Smooth muscle cell (in vitro differentiated cells): Measurements from ENCODE around the gene MFRP. TPM values are rescaled to one million over a fixed set of nuclear protein-coding genes. Genes with fewer than 3 reads are reported as not detected.

Source experiments
- DNase-seq: peaks from one replicate; lab custom pipeline; 2025; ENCODE audit not compliant: unreplicated experiment; lab: John Stamatoyannopoulos, UW
- H2AFZ ChIP-seq: fragments of 200-600 bp; sonication (generic); 2 replicates; pipeline ENCODE4 v1.6.0; 2016; ENCODE audit warnings: antibody characterized with exemption, low read depth, mild to moderate bottlenecking
- H3F3A ChIP-seq: fragments of 200-600 bp; sonication (generic); 2 replicates; pipeline ENCODE4 v1.6.0; 2017; ENCODE audit warnings: antibody characterized with exemption, low read depth
- H3K27ac ChIP-seq: fragments of 200-600 bp; sonication (generic); 2 replicates; pipeline ENCODE4 v1.5.1; 2016; ENCODE audit warnings: low read depth, mild to moderate bottlenecking
- H3K27me3 ChIP-seq: fragments of 200-600 bp; sonication (generic); 2 replicates; pipeline ENCODE4 v1.6.1; 2016; ENCODE audit warnings: low read depth, mild to moderate bottlenecking
- H3K36me3 ChIP-seq: fragments of 200-600 bp; sonication (generic); 2 replicates; pipeline ENCODE4 v1.5.1; 2016; ENCODE audit warnings: low read depth
- H3K4me1 ChIP-seq: fragments of 200-600 bp; sonication (generic); 2 replicates; pipeline ENCODE4 v1.5.1; 2016; ENCODE audit warnings: low read depth
- H3K4me2 ChIP-seq: fragments of 200-600 bp; sonication (generic); 2 replicates; pipeline ENCODE4 v1.6.0; 2016; ENCODE audit warnings: mild to moderate bottlenecking
- H3K4me3 ChIP-seq: fragments of 200-600 bp; sonication (generic); 2 replicates; pipeline ENCODE4 v1.5.1; 2016; ENCODE audit warnings: mild to moderate bottlenecking
- H3K79me2 ChIP-seq: fragments of 200-600 bp; sonication (generic); 2 replicates; pipeline ENCODE4 v1.6.0; 2016; ENCODE audit warnings: low read depth, mild to moderate bottlenecking
- H3K9ac ChIP-seq: fragments of 200-600 bp; sonication (generic); 2 replicates; pipeline ENCODE4 v1.6.0; 2016; ENCODE audit warnings: low read depth
- H3K9me3 ChIP-seq: fragments of 200-600 bp; sonication (generic); replicated peaks from 2 replicates; pipeline ENCODE4 v1.5.1; 2016; ENCODE audit warnings: low read depth
- H4K20me1 ChIP-seq: fragments of 200-600 bp; sonication (generic); 2 replicates; pipeline ENCODE4 v1.6.0; 2016; ENCODE audit warnings: low read depth
- WGBS: methylation state at CpG from one replicate; pipeline ENCODE4 v1.1.7; 2016; ENCODE audit warnings: low lambda C conversion rate; 5-methylcytosine and 5-hydroxymethylcytosine counted together
- microRNA-seq: library from miRNA; unstranded; fragments of <30 nt; microRNA quantifications from one replicate; pipeline ENCODE4, GENCODE V29; 2016; ENCODE audit warnings: borderline number of aligned reads
- polyA plus RNA-seq: library from polyadenylated mRNA; unstranded; fragments of >200 nt; fragmentation: Nextera tagmentation; extraction: Ambion mirVana; gene quantifications from 2 replicates; pipeline ENCODE4 v1.2.1, GENCODE V29; 2016
- small RNA-seq: library from RNA; depleted of rRNA; stranded (forward); fragments of <200 nt; gene quantifications from one replicate; pipeline ENCODE3, GENCODE V24; 2014
- total RNA-seq: library from RNA; depleted of rRNA; stranded (reverse); fragments of >200 nt; gene quantifications from 2 replicates; pipeline ENCODE4 v1.2.3, GENCODE V29; 2014
- TF ChIP-seq, protein P1 (sequence below): fragments of 200-600 bp; sonication (generic); IDR thresholded peaks from 2 replicates; pipeline ENCODE4 v1.5.1; 2017; ENCODE audit warnings: borderline replicate concordance, mild to moderate bottlenecking, antibody characterized with exemption; ENCODE audit not compliant: insufficient read depth, poor library complexity, severe bottlenecking

Gene MFRP
- total and polyA plus RNA-seq, 2 experiments from 2014 or later: not detected

- DNase-seq: no peak
- H3K36me3 ChIP-seq: peaks cover 25% of the 10 kb centered on the region
- 78% methylated on average over 3 of the region's 3 CpGs for WGBS
- H2AFZ ChIP-seq: no peak overlapping the region
- no peaks in the 10 kb centered on the region for H3K27me3 ChIP-seq
- H3K4me2 ChIP-seq: no peak overlapping the region
- no peaks in the 10 kb centered on the region for H4K20me1 ChIP-seq
- H3K4me3 ChIP-seq: no peak overlapping the region
- no peak overlapping the region for H3K27ac ChIP-seq
- no peak overlapping the region for H3K9ac ChIP-seq
- peaks cover 6% of the 10 kb centered on the region for H3K79me2 ChIP-seq
- H3K9me3 ChIP-seq: peaks cover 8% of the 10 kb centered on the region
- H3F3A ChIP-seq: no peaks in the 10 kb centered on the region
- TF ChIP-seq, protein P1, sequence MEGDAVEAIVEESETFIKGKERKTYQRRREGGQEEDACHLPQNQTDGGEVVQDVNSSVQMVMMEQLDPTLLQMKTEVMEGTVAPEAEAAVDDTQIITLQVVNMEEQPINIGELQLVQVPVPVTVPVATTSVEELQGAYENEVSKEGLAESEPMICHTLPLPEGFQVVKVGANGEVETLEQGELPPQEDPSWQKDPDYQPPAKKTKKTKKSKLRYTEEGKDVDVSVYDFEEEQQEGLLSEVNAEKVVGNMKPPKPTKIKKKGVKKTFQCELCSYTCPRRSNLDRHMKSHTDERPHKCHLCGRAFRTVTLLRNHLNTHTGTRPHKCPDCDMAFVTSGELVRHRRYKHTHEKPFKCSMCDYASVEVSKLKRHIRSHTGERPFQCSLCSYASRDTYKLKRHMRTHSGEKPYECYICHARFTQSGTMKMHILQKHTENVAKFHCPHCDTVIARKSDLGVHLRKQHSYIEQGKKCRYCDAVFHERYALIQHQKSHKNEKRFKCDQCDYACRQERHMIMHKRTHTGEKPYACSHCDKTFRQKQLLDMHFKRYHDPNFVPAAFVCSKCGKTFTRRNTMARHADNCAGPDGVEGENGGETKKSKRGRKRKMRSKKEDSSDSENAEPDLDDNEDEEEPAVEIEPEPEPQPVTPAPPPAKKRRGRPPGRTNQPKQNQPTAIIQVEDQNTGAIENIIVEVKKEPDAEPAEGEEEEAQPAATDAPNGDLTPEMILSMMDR: no peak
- no peaks in the 10 kb centered on the region for H3K4me1 ChIP-seq
These were observed 51.3 kb downstream of the MFRP start for GRCh38 chr11:119295178-119295577.

- Histone ChIP-seq H3K4me1 (no peaks in the 10 kb centered on the region), H3K27ac (no peak overlapping the region), H3F3A (no peaks in the 10 kb centered on the region), H3K9ac (no peak overlapping the region), H2AFZ (no peak overlapping the region), H3K9me3 (peaks cover 8% of the 10 kb centered on the region), H3K27me3 (no peaks in the 10 kb centered on the region), H3K4me3 (no peak overlapping the region), H3K79me2 (peaks cover 6% of the 10 kb centered on the region), H3K36me3 (peaks cover 19% of the 10 kb centered on the region), H4K20me1 (no peaks in the 10 kb centered on the region), H3K4me2 (no peak overlapping the region)
- TF ChIP-seq, protein P1: no peak
- DNase-seq: no peak
- WGBS: 98% methylated on average over 3 of the region's 3 CpGs
These were observed 53.0 kb downstream of the MFRP start for GRCh38 chr11:119293461-119293860.

DNA sequence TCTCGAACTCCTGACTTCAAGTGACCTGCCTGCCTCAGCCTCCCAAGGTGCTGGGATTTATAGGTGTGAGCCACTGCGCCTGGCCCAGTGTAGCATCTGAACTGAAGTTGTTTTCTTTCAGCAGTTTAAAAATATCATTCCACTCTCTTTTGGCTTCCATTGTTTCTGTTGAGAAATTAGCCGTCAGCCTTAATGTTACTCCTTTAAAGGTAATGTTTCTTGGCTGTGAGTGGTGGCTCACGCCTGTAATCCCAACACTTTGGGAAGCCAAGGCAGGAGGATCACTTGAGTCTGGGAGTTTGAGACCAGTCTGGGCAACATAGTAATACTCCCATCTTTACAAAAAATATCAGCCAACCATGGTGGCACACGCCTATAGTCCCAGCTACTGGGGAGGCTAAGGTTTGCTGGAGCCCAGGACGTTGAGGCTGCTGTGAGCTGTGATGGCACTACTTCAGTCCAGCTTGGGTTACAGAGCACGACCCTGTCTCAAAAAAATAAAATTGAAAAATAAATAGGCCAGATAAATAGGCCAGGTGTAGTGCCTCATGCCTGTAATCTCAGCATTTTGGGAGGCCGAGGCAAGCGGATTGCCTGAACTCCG lies 55.5 kb downstream of the MFRP start:
- WGBS: 97% methylated on average over 10 of the region's 10 CpGs
- Histone ChIP-seq H3K4me1 (no peaks in the 10 kb centered on the region), H2AFZ (no peak overlapping the region)

More for the DNA sequence above, 55.5 kb downstream of the MFRP start:
- Histone ChIP-seq H4K20me1 (no peaks in the 10 kb centered on the region), H3K4me2 (no peak overlapping the region), H3K9me3 (peaks cover 8% of the 10 kb centered on the region), H3K79me2 (peaks cover 3% of the 10 kb centered on the region), H3K27ac (no peak overlapping the region), H3F3A (no peaks in the 10 kb centered on the region), H3K4me3 (no peak overlapping the region), H3K36me3 (peaks cover 5% of the 10 kb centered on the region), H3K27me3 (no peaks in the 10 kb centered on the region), H3K9ac (no peak overlapping the region)
- DNase-seq: no peak
- TF ChIP-seq, protein P1: no peak

Small RNA genes within 50 kb of the gene (microRNA-seq; reads per million reads assigned to microRNA genes)
- not detected for gene MIR6756

Small RNA genes within 50 kb of the gene (small RNA-seq; reads per million reads assigned to genes)
- gene RF01225 (not detected), gene RNU6-262P (not detected)

Other genes with a start within 250 kb of the MFRP start
- 26.2 and 40.5 TPM in 2 replicates for gene DPAGT1, start 244.9 kb downstream of the MFRP start, total RNA-seq
- gene DPAGT1, start 244.9 kb downstream of the MFRP start, polyA plus RNA-seq: 68.1 and 73.7 TPM in 2 replicates
- gene C2CD2L, start 239.4 kb downstream of the MFRP start, total RNA-seq: 4.8 and 10.6 TPM in 2 replicates
- gene C2CD2L, start 239.4 kb downstream of the MFRP start, polyA plus RNA-seq: 7.2 and 9.2 TPM in 2 replicates
- gene HINFP, start 225.1 kb downstream of the MFRP start, total RNA-seq: 17.3 and 18.6 TPM in 2 replicates
- 11.2 and 15.6 TPM in 2 replicates for gene HINFP, start 225.1 kb downstream of the MFRP start, polyA plus RNA-seq
- gene ABCG4, start 197.7 kb downstream of the MFRP start, total RNA-seq: 0.76 and 0.85 TPM in 2 replicates
- 2.0 and 2.1 TPM in 2 replicates for gene ABCG4, start 197.7 kb downstream of the MFRP start, polyA plus RNA-seq
- gene NLRX1, start 178.0 kb downstream of the MFRP start, total RNA-seq: 10.6 and 13.0 TPM in 2 replicates
- gene NLRX1, start 178.0 kb downstream of the MFRP start, polyA plus RNA-seq: 16.8 and 18.7 TPM in 2 replicates
- not detected in 2 replicates for gene NHERF4, start 161.2 kb downstream of the MFRP start, total RNA-seq
- 0.34 and 0.39 TPM in 2 replicates for gene NHERF4, start 161.2 kb downstream of the MFRP start, polyA plus RNA-seq
- 17.6 and 18.9 TPM in 2 replicates for gene CBL, start 140.4 kb downstream of the MFRP start, total RNA-seq
- 5.0 and 5.7 TPM in 2 replicates for gene CBL, start 140.4 kb downstream of the MFRP start, polyA plus RNA-seq
- gene MCAM, start 29.6 kb downstream of the MFRP start, total RNA-seq: 138 and 160 TPM in 2 replicates
- gene MCAM, start 29.6 kb downstream of the MFRP start, polyA plus RNA-seq: 30.7 and 32.1 TPM in 2 replicates
- 14.6 and 16.1 TPM in 2 replicates for gene RNF26, start 12.2 kb downstream of the MFRP start, total RNA-seq
- 53.3 and 63.1 TPM in 2 replicates for gene RNF26, start 12.2 kb downstream of the MFRP start, polyA plus RNA-seq
- 1.4 and 7.0 TPM in 2 replicates for gene C1QTNF5, start 5.8 kb downstream of the MFRP start, total RNA-seq
- gene C1QTNF5, start 5.8 kb downstream of the MFRP start, polyA plus RNA-seq: 5.2 and 7.2 TPM in 2 replicates
- gene USP2, start 35.0 kb upstream of the MFRP start, total RNA-seq: 1.4 and 1.8 TPM in 2 replicates
- gene USP2, start 35.0 kb upstream of the MFRP start, polyA plus RNA-seq: 0.25 and 2.5 TPM in 2 replicates
- gene THY1, start 76.5 kb upstream of the MFRP start, total RNA-seq: 266 and 297 TPM in 2 replicates
- 411 and 614 TPM in 2 replicates for gene THY1, start 76.5 kb upstream of the MFRP start, polyA plus RNA-seq